Neural progenitor cell (in vitro differentiated cells): ENCODE data around the gene DTNA. TPM values are rescaled to one million over a fixed set of nuclear protein-coding genes. Genes with fewer than 3 reads are reported as not detected.

Experiments used
- DNase-seq: peaks from one replicate; pipeline ENCODE4 v3.0.0-alpha.2; 2016; ENCODE audit warnings: low spot score
- H2AFZ ChIP-seq: fragments of 200-600 bp; sonication (generic); replicated peaks from 2 replicates; pipeline ENCODE4 v1.6.1; 2016; ENCODE audit warnings: antibody characterized with exemption
- H3F3A ChIP-seq: fragments of 200-600 bp; sonication (generic); 2 replicates; pipeline ENCODE4 v1.6.1; 2016; ENCODE audit warnings: antibody characterized with exemption, low read depth
- H3K27ac ChIP-seq: fragments of 200-600 bp; sonication (generic); 2 replicates; pipeline ENCODE4 v1.5.1; 2016; ENCODE audit warnings: mild to moderate bottlenecking
- H3K27me3 ChIP-seq: fragments of 200-600 bp; sonication (generic); 2 replicates; pipeline ENCODE4 v1.6.1; 2016; ENCODE audit warnings: mild to moderate bottlenecking, moderate library complexity
- H3K36me3 ChIP-seq: fragments of 200-600 bp; sonication (generic); 2 replicates; pipeline ENCODE4 v1.5.1; 2016
- H3K4me1 ChIP-seq: fragments of 200-600 bp; sonication (generic); 2 replicates; pipeline ENCODE4 v1.6.1; 2016; ENCODE audit warnings: mixed run types
- H3K4me2 ChIP-seq: fragments of 200-600 bp; sonication (generic); 2 replicates; pipeline ENCODE4 v1.6.1; 2016
- H3K4me3 ChIP-seq: fragments of 200-600 bp; sonication (generic); 2 replicates; pipeline ENCODE4 v1.5.1; 2016
- H3K79me2 ChIP-seq: fragments of 200-600 bp; sonication (generic); 2 replicates; pipeline ENCODE4 v1.6.1; 2016; ENCODE audit warnings: low read depth
- H3K9ac ChIP-seq: fragments of 200-600 bp; sonication (generic); 2 replicates; pipeline ENCODE4 v1.6.1; 2016
- H3K9me3 ChIP-seq: fragments of 200-600 bp; sonication (generic); 2 replicates; pipeline ENCODE4 v1.5.1; 2016; ENCODE audit warnings: low read depth
- H4K20me1 ChIP-seq: fragments of 200-600 bp; sonication (generic); 2 replicates; pipeline ENCODE4 v1.6.1; 2016; ENCODE audit warnings: low read depth
- H3K27ac Mint-ChIP-seq: 3 replicates; pipeline ENCODE4 v1.8.0; 2021; ENCODE audit warnings: mixed read lengths
- H3K27me3 Mint-ChIP-seq: 2 replicates; pipeline ENCODE4 v1.8.0; 2022; ENCODE audit warnings: low read depth, mild to moderate bottlenecking, inconsistent platforms, moderate library complexity, mixed read lengths; ENCODE audit not compliant: insufficient read depth
- H3K36me3 Mint-ChIP-seq: 3 replicates; pipeline ENCODE4 v1.8.0; 2021; ENCODE audit warnings: mixed read lengths
- H3K4me1 Mint-ChIP-seq: 3 replicates; pipeline ENCODE4 v1.8.0; 2021; ENCODE audit warnings: mixed read lengths
- H3K4me3 Mint-ChIP-seq: 3 replicates; pipeline ENCODE4 v1.8.0; 2021; ENCODE audit warnings: mild to moderate bottlenecking, moderate library complexity, mixed read lengths
- H3K9me3 Mint-ChIP-seq: 3 replicates; pipeline ENCODE4 v1.8.0; 2020; ENCODE audit warnings: mixed read lengths
- EZH2 ChIP-seq: fragments of 200-600 bp; sonication (generic); IDR thresholded peaks from 2 replicates; pipeline ENCODE4 v1.6.1; 2017; ENCODE audit warnings: antibody characterized with exemption, mild to moderate bottlenecking, moderate library complexity
- EZH2phosphoT487 ChIP-seq: fragments of 200-600 bp; sonication (generic); IDR thresholded peaks from 2 replicates; pipeline ENCODE4 v1.6.1; 2017; ENCODE audit warnings: antibody characterized with exemption
- total RNA-seq: library from RNA; depleted of rRNA; stranded (reverse); fragments of >200 nt; gene quantifications from 2 replicates; pipeline ENCODE4 v1.2.3, GENCODE V29; 2015; ENCODE audit warnings: low replicate concordance
- TF ChIP-seq, protein P1 (sequence below): fragments of 200-600 bp; sonication (generic); IDR thresholded peaks from 2 replicates; pipeline ENCODE4 v1.5.1; 2017; ENCODE audit warnings: antibody characterized with exemption, mild to moderate bottlenecking

DTNA gene
- total RNA-seq, 1 donor from 2014 or later = 15.0 TPM

DNA sequence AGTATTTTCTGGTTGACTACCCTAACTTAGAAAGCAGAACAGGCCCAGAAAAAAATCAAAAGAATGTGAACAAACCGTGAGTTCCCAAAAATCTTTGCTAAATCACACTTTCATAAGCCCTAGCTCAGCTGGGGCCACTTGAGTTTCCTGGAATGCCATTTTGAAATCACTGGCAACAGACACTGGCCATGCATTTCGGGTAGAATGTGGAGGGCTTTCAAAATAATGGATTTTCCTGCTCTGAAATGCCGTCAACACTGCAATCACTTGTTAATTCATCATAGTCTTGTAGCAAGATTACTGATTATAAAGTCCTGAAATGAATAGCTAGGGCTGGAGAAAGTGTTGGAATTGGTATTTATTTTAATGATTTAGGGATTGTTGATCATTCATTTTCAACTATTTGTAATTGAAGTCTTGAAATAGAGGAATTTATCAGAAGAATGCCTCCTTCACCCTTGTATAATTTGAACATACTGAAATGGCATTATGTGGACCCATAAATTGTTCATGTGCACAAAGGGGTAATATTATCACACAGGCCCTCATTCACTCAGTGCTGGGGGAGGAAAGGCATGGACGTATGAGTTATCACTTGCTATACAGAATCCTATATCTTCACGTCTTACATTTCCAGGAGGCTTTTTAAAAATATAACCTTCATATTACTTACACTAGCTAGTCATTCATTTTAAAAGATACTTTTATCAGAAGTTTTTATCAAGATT, 134.8 kb downstream of the DTNA start:
- Histone ChIP-seq H3K9ac (no peak overlapping the region), H3K27me3 (no peaks in the 10 kb centered on the region), H3K36me3 (no peaks in the 10 kb centered on the region), H3K9me3 (no peaks in the 10 kb centered on the region), H3K4me2 (no peak overlapping the region), H3K27ac (no peak overlapping the region), H3K79me2 (no peaks in the 10 kb centered on the region), H4K20me1 (no peaks in the 10 kb centered on the region), H3K4me3 (no peak overlapping the region), H3K4me1 (peaks cover 22% of the 10 kb centered on the region), H2AFZ (no peak overlapping the region), H3F3A (no peaks in the 10 kb centered on the region)
- Mint-ChIP-seq H3K4me3 (no peak overlapping the region), H3K36me3 (peaks cover 12% of the 10 kb centered on the region), H3K9me3 (no peaks in the 10 kb centered on the region), H3K27me3 (no peaks in the 10 kb centered on the region), H3K4me1 (peaks cover 11% of the 10 kb centered on the region), H3K27ac (no peak overlapping the region)
- no peak for DNase-seq
- TF ChIP-seq EZH2 (no peak), EZH2phosphoT487 (no peak)
- TF ChIP-seq, protein P1, sequence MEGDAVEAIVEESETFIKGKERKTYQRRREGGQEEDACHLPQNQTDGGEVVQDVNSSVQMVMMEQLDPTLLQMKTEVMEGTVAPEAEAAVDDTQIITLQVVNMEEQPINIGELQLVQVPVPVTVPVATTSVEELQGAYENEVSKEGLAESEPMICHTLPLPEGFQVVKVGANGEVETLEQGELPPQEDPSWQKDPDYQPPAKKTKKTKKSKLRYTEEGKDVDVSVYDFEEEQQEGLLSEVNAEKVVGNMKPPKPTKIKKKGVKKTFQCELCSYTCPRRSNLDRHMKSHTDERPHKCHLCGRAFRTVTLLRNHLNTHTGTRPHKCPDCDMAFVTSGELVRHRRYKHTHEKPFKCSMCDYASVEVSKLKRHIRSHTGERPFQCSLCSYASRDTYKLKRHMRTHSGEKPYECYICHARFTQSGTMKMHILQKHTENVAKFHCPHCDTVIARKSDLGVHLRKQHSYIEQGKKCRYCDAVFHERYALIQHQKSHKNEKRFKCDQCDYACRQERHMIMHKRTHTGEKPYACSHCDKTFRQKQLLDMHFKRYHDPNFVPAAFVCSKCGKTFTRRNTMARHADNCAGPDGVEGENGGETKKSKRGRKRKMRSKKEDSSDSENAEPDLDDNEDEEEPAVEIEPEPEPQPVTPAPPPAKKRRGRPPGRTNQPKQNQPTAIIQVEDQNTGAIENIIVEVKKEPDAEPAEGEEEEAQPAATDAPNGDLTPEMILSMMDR = no peak

DNA sequence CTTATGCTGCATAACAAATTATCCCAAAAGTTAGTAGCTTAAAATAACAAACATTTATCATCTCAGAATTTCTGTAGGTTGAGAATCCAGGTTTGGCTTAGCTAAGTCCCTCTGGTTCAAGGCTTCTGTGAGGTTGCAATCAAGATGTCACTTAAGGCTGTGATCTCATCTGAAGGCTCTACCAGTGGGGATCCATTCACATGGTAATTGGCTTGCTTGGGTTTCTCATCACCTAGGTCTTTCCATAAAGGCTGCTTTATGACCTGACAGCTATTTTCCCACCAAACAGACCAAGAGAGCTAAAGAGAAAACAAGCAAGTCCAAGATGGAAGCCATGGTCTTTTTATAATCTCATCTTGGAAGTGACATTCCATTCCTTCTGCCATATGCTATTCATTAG, 137.3 kb downstream of the DTNA start:
- no peak overlapping the region for H3K4me3 Mint-ChIP-seq
- no peaks in the 10 kb centered on the region for H4K20me1 ChIP-seq
- DNase-seq = no peak
- no peaks in the 10 kb centered on the region for H3K27me3 ChIP-seq
- H3F3A ChIP-seq = no peaks in the 10 kb centered on the region
- H3K27ac ChIP-seq = no peak overlapping the region
- H3K27ac Mint-ChIP-seq = no peak overlapping the region
- H3K79me2 ChIP-seq = no peaks in the 10 kb centered on the region
- H3K9me3 Mint-ChIP-seq = no peaks in the 10 kb centered on the region
- no peaks in the 10 kb centered on the region for H3K27me3 Mint-ChIP-seq
- peaks cover 9% of the 10 kb centered on the region for H3K4me1 Mint-ChIP-seq
- H3K36me3 Mint-ChIP-seq = peaks cover 24% of the 10 kb centered on the region
- no peaks in the 10 kb centered on the region for H3K9me3 ChIP-seq
- no peak overlapping the region for H2AFZ ChIP-seq
- H3K4me3 ChIP-seq = no peak overlapping the region
- H3K36me3 ChIP-seq = no peaks in the 10 kb centered on the region
- no peak overlapping the region for H3K9ac ChIP-seq
- H3K4me1 ChIP-seq = peaks cover 11% of the 10 kb centered on the region
- TF ChIP-seq EZH2 (no peak), EZH2phosphoT487 (no peak)
- no peak overlapping the region for H3K4me2 ChIP-seq

GRCh38 chr18:34848156-34848555, 138.1 kb downstream of the DTNA start:
- H3K9me3 ChIP-seq = no peaks in the 10 kb centered on the region
- no peak overlapping the region for H3K9ac ChIP-seq
- H3K4me3 ChIP-seq = no peak overlapping the region
- DNase-seq = no peak
- H3K36me3 ChIP-seq = no peaks in the 10 kb centered on the region
- no peaks in the 10 kb centered on the region for H3K9me3 Mint-ChIP-seq
- H3K36me3 Mint-ChIP-seq = peaks cover 27% of the 10 kb centered on the region
- H3K4me1 ChIP-seq = peaks cover 11% of the 10 kb centered on the region
- no peaks in the 10 kb centered on the region for H3K27me3 Mint-ChIP-seq
- H3K27ac Mint-ChIP-seq = no peak overlapping the region
- H3K4me3 Mint-ChIP-seq = no peak overlapping the region
- H3K4me1 Mint-ChIP-seq = peaks cover 9% of the 10 kb centered on the region
- H3K79me2 ChIP-seq = no peaks in the 10 kb centered on the region
- H3K27me3 ChIP-seq = no peaks in the 10 kb centered on the region
- H2AFZ ChIP-seq = no peak overlapping the region
- H3F3A ChIP-seq = no peaks in the 10 kb centered on the region
- H3K27ac ChIP-seq = no peak overlapping the region
- H3K4me2 ChIP-seq = no peak overlapping the region
- no peak for TF ChIP-seq EZH2phosphoT487
- TF ChIP-seq EZH2 = no peak
- TF ChIP-seq, protein P1 = no peak
- H4K20me1 ChIP-seq = no peaks in the 10 kb centered on the region

DNA sequence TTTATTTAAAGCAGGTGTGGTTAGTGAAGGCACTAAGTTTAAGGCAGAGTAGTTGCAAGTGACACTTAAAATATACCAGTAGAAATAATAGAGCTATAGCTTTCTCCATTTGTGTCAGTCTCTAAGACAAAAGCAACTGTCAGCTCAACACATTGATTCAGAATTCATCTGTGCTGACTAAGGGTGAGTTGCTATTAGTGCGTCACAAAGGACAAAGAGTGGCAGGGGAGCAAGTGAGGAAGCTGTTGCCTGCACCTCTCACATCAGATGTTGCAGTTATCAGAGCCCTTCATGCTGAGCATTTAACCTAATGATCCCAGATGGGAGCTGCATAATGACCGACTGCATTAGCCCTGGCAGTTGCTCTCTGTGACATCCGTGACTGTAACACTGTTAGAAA, 138.6 kb downstream of the DTNA start:
- Histone ChIP-seq H3K4me2 (no peak overlapping the region), H4K20me1 (no peaks in the 10 kb centered on the region), H3K4me3 (no peak overlapping the region), H3K27me3 (no peaks in the 10 kb centered on the region), H2AFZ (peak overlapping the region; percentile 14), H3K79me2 (no peaks in the 10 kb centered on the region), H3K4me1 (peaks cover 11% of the 10 kb centered on the region), H3F3A (no peaks in the 10 kb centered on the region), H3K27ac (no peak overlapping the region), H3K36me3 (no peaks in the 10 kb centered on the region), H3K9ac (no peak overlapping the region), H3K9me3 (no peaks in the 10 kb centered on the region)
- Mint-ChIP-seq H3K27me3 (no peaks in the 10 kb centered on the region), H3K27ac (no peak overlapping the region), H3K36me3 (peaks cover 27% of the 10 kb centered on the region), H3K9me3 (no peaks in the 10 kb centered on the region), H3K4me3 (no peak overlapping the region), H3K4me1 (peaks cover 9% of the 10 kb centered on the region)
- no peak for TF ChIP-seq EZH2
- TF ChIP-seq EZH2phosphoT487 = no peak
- TF ChIP-seq, protein P1 = no peak
- no peak for DNase-seq
